ENCODE results near the gene PSMA5. TPM values are rescaled to one million over a fixed set of nuclear protein-coding genes. Genes with fewer than 3 reads are reported as not detected.

The PSMA5 gene
- total RNA-seq, 1 experiment from 2014 or later, result 133 TPM

DNA sequence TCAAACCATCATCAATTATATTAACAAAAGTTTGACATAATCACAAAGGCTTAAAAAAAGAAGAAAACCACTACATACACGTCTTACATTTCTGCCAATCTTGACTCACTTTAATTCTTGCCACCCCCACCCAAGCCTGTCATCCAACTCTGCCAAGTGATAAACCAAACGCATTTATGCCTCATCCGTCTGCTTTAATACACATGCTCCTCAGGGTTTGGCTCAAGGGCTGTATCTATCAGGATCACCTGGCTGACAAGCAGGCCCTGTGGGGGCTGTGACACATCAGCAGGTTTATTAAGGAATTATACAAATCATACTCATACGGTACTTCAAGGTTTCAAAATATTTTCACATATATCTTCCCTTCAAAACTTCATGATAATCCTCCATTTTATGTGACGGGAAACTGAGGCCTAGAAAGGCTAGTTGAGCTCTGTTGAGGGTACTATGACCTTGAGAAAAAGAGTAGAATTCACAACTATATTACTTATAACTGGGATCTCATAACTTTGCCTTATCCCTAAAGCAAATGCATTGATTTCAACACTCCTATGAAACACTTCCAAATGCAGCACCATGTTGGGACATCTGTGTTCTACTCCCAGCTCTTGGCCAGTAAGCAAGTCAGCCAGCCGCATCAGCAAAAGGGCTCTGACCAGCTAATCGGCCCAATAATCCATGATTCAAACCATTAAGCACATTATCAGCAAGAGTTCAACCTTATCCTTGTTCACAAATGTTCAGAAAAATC, 37.2 kb downstream of the PSMA5 start:
- H2BK5ac ChIP-seq (ENCODE audit: insufficient read length, low read length), result no peak overlapping the region
- no peak overlapping the region for H2BK120ac ChIP-seq (ENCODE audit: low read depth, low read length, poor library complexity, severe bottlenecking)
- H2BK20ac ChIP-seq (ENCODE audit: low read depth, low read length, poor library complexity, severe bottlenecking), result no peak overlapping the region
- H3K14ac ChIP-seq (ENCODE audit: insufficient read depth, low read length), result no peak overlapping the region
- H2BK15ac ChIP-seq (ENCODE audit: low read depth, low read length), result no peak overlapping the region
- H3T11ph ChIP-seq (ENCODE audit: low read length), result no peak overlapping the region
- no peaks in the 10 kb centered on the region for H4K20me1 ChIP-seq (ENCODE audit: control insufficient read depth, insufficient read depth, insufficient read length)
- H3K4me2 ChIP-seq (ENCODE audit: insufficient read depth, insufficient read length, low read length), result no peak overlapping the region
- H3K23ac ChIP-seq (ENCODE audit: insufficient read length, low read depth, low read length), result no peak overlapping the region
- no peaks in the 10 kb centered on the region for H3K27me3 ChIP-seq (ENCODE audit: insufficient read depth, low read length)
- H3K27ac ChIP-seq (ENCODE audit: insufficient read length, low read depth, low read length), result no peak overlapping the region
- H4K91ac ChIP-seq (ENCODE audit: insufficient read length, low read depth, low read length), result no peak overlapping the region
- Mint-ChIP-seq H3K4me3 (no peak overlapping the region), H3K4me1 (peaks cover 17 to 27% of the 10 kb centered on the region in 2 experiments), H3K36me3 (ENCODE audit: insufficient read depth in 1 of 3, low read depth in 3 of 3) (peaks cover 7 to 12% (median 9%) of the 10 kb centered on the region in 3 experiments), H3K9me3 (peaks cover 3 to 4% of the 10 kb centered on the region in 2 experiments; a peak in 2 of 5 replicates), H3K27me3 (ENCODE audit: low read depth) (no peaks in the 10 kb centered on the region), H3K27ac (no peak overlapping the region; a peak in 1 of 7 replicates)
- H3K56ac ChIP-seq (ENCODE audit: insufficient read length, low read depth, low read length), result no peak overlapping the region
- H3K4ac ChIP-seq (ENCODE audit: low read depth, low read length), result no peak overlapping the region
- no peak overlapping the region for H2BK12ac ChIP-seq (ENCODE audit: insufficient read length, low read depth, low read length)
- H3K23me2 ChIP-seq (ENCODE audit: insufficient read length, low read depth, low read length, poor library complexity, severe bottlenecking), result no peaks in the 10 kb centered on the region
- H2AK5ac ChIP-seq (ENCODE audit: insufficient read length, low read length), result no peak overlapping the region
- H3K9me3 ChIP-seq (ENCODE audit: control insufficient read depth, low read depth, low read length), result no peaks in the 10 kb centered on the region
- TF ChIP-seq, protein P1, sequence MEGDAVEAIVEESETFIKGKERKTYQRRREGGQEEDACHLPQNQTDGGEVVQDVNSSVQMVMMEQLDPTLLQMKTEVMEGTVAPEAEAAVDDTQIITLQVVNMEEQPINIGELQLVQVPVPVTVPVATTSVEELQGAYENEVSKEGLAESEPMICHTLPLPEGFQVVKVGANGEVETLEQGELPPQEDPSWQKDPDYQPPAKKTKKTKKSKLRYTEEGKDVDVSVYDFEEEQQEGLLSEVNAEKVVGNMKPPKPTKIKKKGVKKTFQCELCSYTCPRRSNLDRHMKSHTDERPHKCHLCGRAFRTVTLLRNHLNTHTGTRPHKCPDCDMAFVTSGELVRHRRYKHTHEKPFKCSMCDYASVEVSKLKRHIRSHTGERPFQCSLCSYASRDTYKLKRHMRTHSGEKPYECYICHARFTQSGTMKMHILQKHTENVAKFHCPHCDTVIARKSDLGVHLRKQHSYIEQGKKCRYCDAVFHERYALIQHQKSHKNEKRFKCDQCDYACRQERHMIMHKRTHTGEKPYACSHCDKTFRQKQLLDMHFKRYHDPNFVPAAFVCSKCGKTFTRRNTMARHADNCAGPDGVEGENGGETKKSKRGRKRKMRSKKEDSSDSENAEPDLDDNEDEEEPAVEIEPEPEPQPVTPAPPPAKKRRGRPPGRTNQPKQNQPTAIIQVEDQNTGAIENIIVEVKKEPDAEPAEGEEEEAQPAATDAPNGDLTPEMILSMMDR (conservative IDR thresholded peaks at IDR 0.05), result no peak
- H3K18ac ChIP-seq (ENCODE audit: insufficient read length, low read depth, low read length), result no peak overlapping the region
- H3K79me1 ChIP-seq (ENCODE audit: insufficient read depth, low read depth, low read length, poor library complexity, severe bottlenecking), result peaks cover 10% of the 10 kb centered on the region
- no peak overlapping the region for H2AFZ ChIP-seq (ENCODE audit: low read length)
- no peak overlapping the region for H3K9ac ChIP-seq (ENCODE audit: extremely low read depth, insufficient read length, low read length)
- no peak for DNase-seq
- no peak overlapping the region for H4K8ac ChIP-seq (replicated peaks; ENCODE audit: insufficient read length, low read depth, low read length)
- H4K5ac ChIP-seq (ENCODE audit: insufficient read length, low read depth, low read length), result no peak overlapping the region
- H3K4me1 ChIP-seq (ENCODE audit: insufficient read depth, low read length), result no peaks in the 10 kb centered on the region
- H3K79me2 ChIP-seq (ENCODE audit: insufficient read depth, low read length), result peaks cover 6% of the 10 kb centered on the region; the same call in 1 of the 2 replicates
- WGBS (ENCODE audit: extremely low coverage, insufficient read length, low lambda C conversion rate), result no CpG with 5 or more reads among the region's 7 CpGs
